Mucosa of rectum (tissue), 2 donors: Measurements from ENCODE around the gene SP4.

ENCODE experiments used
- H3K27ac ChIP-seq, 2 donors: one replicate each; pipeline ENCODE4 v1.7.0; 2013; ENCODE audit warnings: inconsistent platforms in 2 of 2, low read depth in 2 of 2, low read length in 2 of 2
- H3K27me3 ChIP-seq, 2 donors: one replicate each; pipeline ENCODE4 v1.7.0; 2013; ENCODE audit warnings: low read length in 2 of 2; ENCODE audit not compliant: control insufficient read depth in 2 of 2, insufficient read depth in 2 of 2
- H3K36me3 ChIP-seq, 2 donors: one replicate each; pipeline ENCODE4 v1.7.0; 2013; ENCODE audit warnings: low read length in 2 of 2; ENCODE audit not compliant: control insufficient read depth in 2 of 2, insufficient read depth in 2 of 2
- H3K4me1 ChIP-seq, 2 donors: one replicate each; pipeline ENCODE4 v1.7.0; 2013; ENCODE audit warnings: low read length in 2 of 2, mild to moderate bottlenecking in 1 of 2; ENCODE audit not compliant: control insufficient read depth in 2 of 2, insufficient read depth in 2 of 2
- H3K4me3 ChIP-seq, 2 donors: one replicate each; pipeline ENCODE4 v1.7.0; 2013; ENCODE audit warnings: low read length in 2 of 2
- H3K9ac ChIP-seq, 2 donors: one replicate each; pipeline ENCODE4 v1.7.0; 2013; ENCODE audit warnings: low read length in 2 of 2, low read depth in 1 of 2, mild to moderate bottlenecking in 1 of 2
- H3K9me3 ChIP-seq, 2 donors: one replicate each; pipeline ENCODE4 v1.7.0; 2013; ENCODE audit warnings: low read length in 2 of 2; ENCODE audit not compliant: control insufficient read depth in 2 of 2
- donor health status: healthy.
- donor health status: Normal muscosa, but diverticular disease.

SP4 gene

GRCh38 chr7:21542891-21543527 is 115.1 kb downstream of the SP4 start, which contains the start of gene DNAH11:
Gene DNAH11 (plus strand): TSS chr7:21543039. CDS start chr7:21543246, 207 bp downstream.
- Histone ChIP-seq H3K36me3 (no peaks in the 10 kb centered on the region), H3K27me3 (peaks cover 11 to 22% of the 10 kb centered on the region in 2 donors), H3K9me3 (no peaks in the 10 kb centered on the region), H3K9ac (no peak within 1 kb of the TSS), H3K27ac (no peak within 1 kb of the TSS), H3K4me3 (peak within 1 kb of the TSS; percentile 13 to 22), H3K4me1 (peaks cover 4 to 5% of the 10 kb centered on the region in 2 donors)

- H3K4me3 ChIP-seq = peak overlapping the region in 1 of 2 donors; percentile 22
- no peak overlapping the region for H3K9ac ChIP-seq
- peaks cover 4 to 5% of the 10 kb centered on the region in 2 donors for H3K4me1 ChIP-seq
- no peak overlapping the region for H3K27ac ChIP-seq
- peaks cover 11 to 22% of the 10 kb centered on the region in 2 donors for H3K27me3 ChIP-seq
- no peaks in the 10 kb centered on the region for H3K36me3 ChIP-seq
- no peaks in the 10 kb centered on the region for H3K9me3 ChIP-seq
Measured at GRCh38 chr7:21543528-21544302, 115.8 kb downstream of the SP4 start.

GRCh38 chr7:21544303-21544656 is 116.4 kb downstream of the SP4 start:
- Histone ChIP-seq H3K27me3 (peaks cover 11 to 22% of the 10 kb centered on the region in 2 donors), H3K36me3 (no peaks in the 10 kb centered on the region)

GRCh38 chr7:21544715-21545114 is 116.8 kb downstream of the SP4 start:
- Histone ChIP-seq H3K27me3 (peaks cover 9 to 22% of the 10 kb centered on the region in 2 donors), H3K27ac (no peak overlapping the region), H3K9me3 (no peaks in the 10 kb centered on the region), H3K4me3 (no peak overlapping the region), H3K36me3 (no peaks in the 10 kb centered on the region), H3K9ac (no peak overlapping the region), H3K4me1 (peaks cover 4 to 5% of the 10 kb centered on the region in 2 donors)

More at GRCh38 chr7:21544303-21544656, 116.4 kb downstream of the SP4 start:
- peaks cover 4 to 5% of the 10 kb centered on the region in 2 donors for H3K4me1 ChIP-seq
- no peaks in the 10 kb centered on the region for H3K9me3 ChIP-seq
- H3K27ac ChIP-seq = no peak overlapping the region
- no peak overlapping the region for H3K4me3 ChIP-seq
- H3K9ac ChIP-seq = no peak overlapping the region

- peaks cover 9 to 19% of the 10 kb centered on the region in 2 donors for H3K27me3 ChIP-seq
- H3K4me1 ChIP-seq = peaks cover 4 to 5% of the 10 kb centered on the region in 2 donors
- no peak overlapping the region for H3K9ac ChIP-seq
- H3K36me3 ChIP-seq = no peaks in the 10 kb centered on the region
- H3K9me3 ChIP-seq = no peaks in the 10 kb centered on the region
- no peak overlapping the region for H3K4me3 ChIP-seq
- H3K27ac ChIP-seq = no peak overlapping the region
Measured at GRCh38 chr7:21547501-21547900, 119.6 kb downstream of the SP4 start.

GRCh38 chr7:21548491-21548890 is 120.6 kb downstream of the SP4 start:
- H3K9ac ChIP-seq = no peak overlapping the region
- H3K27me3 ChIP-seq = peaks cover 5 to 12% of the 10 kb centered on the region in 2 donors
- H3K4me3 ChIP-seq = no peak overlapping the region
- no peaks in the 10 kb centered on the region for H3K36me3 ChIP-seq
- no peaks in the 10 kb centered on the region for H3K4me1 ChIP-seq
- no peaks in the 10 kb centered on the region for H3K9me3 ChIP-seq
- H3K27ac ChIP-seq = no peak overlapping the region

- H3K9me3 ChIP-seq = no peaks in the 10 kb centered on the region
- no peak overlapping the region for H3K4me3 ChIP-seq
- H3K36me3 ChIP-seq = no peaks in the 10 kb centered on the region
- no peak overlapping the region for H3K27ac ChIP-seq
- H3K4me1 ChIP-seq = no peaks in the 10 kb centered on the region
- no peaks in the 10 kb centered on the region for H3K27me3 ChIP-seq
- H3K9ac ChIP-seq = no peak overlapping the region
Measured at GRCh38 chr7:21550076-21550475, 122.2 kb downstream of the SP4 start.

- Histone ChIP-seq H3K4me3 (no peak overlapping the region), H3K9me3 (no peaks in the 10 kb centered on the region), H3K4me1 (no peaks in the 10 kb centered on the region), H3K36me3 (no peaks in the 10 kb centered on the region), H3K27me3 (no peaks in the 10 kb centered on the region), H3K9ac (no peak overlapping the region), H3K27ac (no peak overlapping the region)
Measured at GRCh38 chr7:21550821-21551531, 123.1 kb downstream of the SP4 start.

GRCh38 chr7:21562385-21562784 is 134.5 kb downstream of the SP4 start:
- Histone ChIP-seq H3K36me3 (no peaks in the 10 kb centered on the region), H3K27me3 (no peaks in the 10 kb centered on the region), H3K27ac (no peak overlapping the region), H3K4me1 (no peaks in the 10 kb centered on the region), H3K9me3 (no peaks in the 10 kb centered on the region), H3K4me3 (no peak overlapping the region), H3K9ac (no peak overlapping the region)
